Heart left ventricle (tissue), 13 donors: Measurements from ENCODE around the gene STX11.

Experiments used
- CTCF ChIP-seq, 12 donors: fragments of 200-600 bp; sonication (generic) in 4 of 12; IDR thresholded peaks; one replicate each; pipeline versions ENCODE4 v1.5.0 to v1.8.0; 2018 to 2022; ENCODE audit warnings: antibody characterized with exemption in 12 of 12, mild to moderate bottlenecking in 5 of 12
- POLR2A ChIP-seq, 2 donors: fragments of 450-650 bp; IDR thresholded peaks; one replicate each; pipeline ENCODE4 v1.6.1; 2017; ENCODE audit warnings: antibody characterized with exemption in 2 of 2, mild to moderate bottlenecking in 2 of 2, moderate library complexity in 2 of 2
- donor health status: ischemic (EF 13 %, LVEDD 7.1; RV severe dilation, severe dysfunction).
- donor health status: DM: no; HTN: yes; CAD: no.
- donor health status: DM: no; HTN: no; CAD: no.
- donor health status: ischemic (EF 25% LVEDD 6.9; RV normal size, moderate dysfunction).
- donor health status: ischemic (EF 25% LVEDD 5.7; RV mildly dilated, moderate dysfunction).
- donor health status: ischemic (EF 35%, LVEDD 5.7; RV mildly dilated, moderate dysfunction).
- donor health status: nonischemic (EF 11% LVEDD 7.7; RV severe dilation, severe dysfunction).
- donor health status: DM: yes; HTN: yes; CAD: no.
- donor health status: PGD.
- donor health status: ischemic (EF 29% LVEDD 5.4; RV normal size, mild dysfunction).
- donor health status: nonischemic (EF 23%, LVEDD 6.1; RV moderate dilation, normal function).

DNA sequence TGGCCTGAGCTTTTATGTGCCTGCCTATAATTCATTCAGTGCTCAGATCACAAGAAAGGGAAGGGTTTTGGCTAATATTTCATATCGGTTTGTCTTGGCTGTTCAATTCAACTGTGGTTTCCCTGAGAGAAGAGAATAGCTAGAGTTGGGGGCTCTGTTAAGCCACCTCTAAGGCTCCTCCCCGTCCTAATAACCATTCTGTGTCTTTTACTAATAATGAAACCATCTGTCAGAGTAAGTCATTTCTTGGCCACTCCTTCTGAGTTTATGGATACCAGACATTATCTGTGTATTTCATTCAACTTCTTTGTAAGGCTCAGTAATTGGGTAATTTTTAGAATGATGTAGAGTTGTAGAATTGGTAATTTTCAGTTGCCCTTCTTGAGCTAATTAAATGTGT is 5.2 kb downstream of the STX11 start:
- no peak for TF ChIP-seq CTCF (IDR thresholded peaks at IDR 0.05)
- no peak for TF ChIP-seq POLR2A (IDR thresholded peaks at IDR 0.05)
